Ureter (tissue), 1 donor: ENCODE data around the gene INPP5A. TPM values are rescaled to one million over a fixed set of nuclear protein-coding genes. Genes with fewer than 3 reads are reported as not detected.
A peak's percentile ranks its signal among the peaks of the same experiment; 100 is the strongest.

Experiments
- DNase-seq: peaks from one replicate; pipeline ENCODE4 v3.0.0-alpha.2; 2020; ENCODE audit warnings: low spot score
- total RNA-seq: library from RNA; stranded (reverse); gene quantifications from one replicate; pipeline ENCODE4 v1.2.4, GENCODE V29; 2023
- donor health status: DM: yes; HTN: yes; CAD: no.

The INPP5A gene
- total RNA-seq, 1 donor from 2014 or later: 63.5 TPM

DNA sequence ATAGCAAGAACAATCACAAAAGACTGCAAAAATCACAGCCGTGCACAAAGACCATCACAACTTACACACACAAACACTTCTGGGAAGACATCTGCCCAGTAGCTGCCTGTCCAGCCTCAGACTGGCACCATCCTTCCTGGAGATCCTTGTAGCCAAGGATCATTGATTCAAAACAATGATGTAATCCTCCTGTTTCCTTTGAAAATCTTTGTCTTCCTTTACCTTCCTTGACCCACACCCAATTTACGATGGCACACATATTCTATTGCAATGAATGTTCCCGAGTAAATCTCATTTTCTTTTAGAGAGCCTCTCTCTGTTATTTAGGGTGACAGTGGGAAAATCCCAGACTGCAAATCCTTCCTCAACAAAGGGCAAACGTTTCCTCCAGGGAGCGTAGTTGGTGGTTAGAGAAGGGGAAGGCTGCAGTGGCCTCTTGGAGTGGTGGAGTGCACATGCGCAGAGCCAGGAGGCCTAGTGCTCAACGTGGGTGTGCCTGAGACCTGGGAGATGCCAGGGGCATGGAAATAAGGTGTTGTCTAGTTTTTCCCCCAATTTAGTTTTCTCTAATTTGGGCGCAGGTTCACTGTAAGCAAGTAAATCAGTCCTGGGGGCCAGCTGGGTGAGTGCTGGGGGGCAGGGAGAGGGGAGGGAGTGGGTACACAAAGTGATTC is 3.1 kb upstream of the INPP5A start:
- DNase-seq: no peak

GRCh38 chr10:132535065-132535651 is 2.4 kb upstream of the INPP5A start:
- DNase-seq: no peak

GRCh38 chr10:132536241-132536876 is 1.2 kb upstream of the INPP5A start:
- no peak for DNase-seq

GRCh38 chr10:132536877-132537683 is 507 bp upstream of the INPP5A start:
- DNase-seq: peak; percentile 100

GRCh38 chr10:132538031-132538789 is 623 bp downstream of the INPP5A start:
- no peak for DNase-seq

- no peak for DNase-seq
Observed at GRCh38 chr10:132538790-132539421, 1.3 kb downstream of the INPP5A start.

GRCh38 chr10:132539431-132539839 is 1.8 kb downstream of the INPP5A start:
- DNase-seq: no peak

GRCh38 chr10:132539894-132540293 is 2.3 kb downstream of the INPP5A start:
- no peak for DNase-seq

DNA sequence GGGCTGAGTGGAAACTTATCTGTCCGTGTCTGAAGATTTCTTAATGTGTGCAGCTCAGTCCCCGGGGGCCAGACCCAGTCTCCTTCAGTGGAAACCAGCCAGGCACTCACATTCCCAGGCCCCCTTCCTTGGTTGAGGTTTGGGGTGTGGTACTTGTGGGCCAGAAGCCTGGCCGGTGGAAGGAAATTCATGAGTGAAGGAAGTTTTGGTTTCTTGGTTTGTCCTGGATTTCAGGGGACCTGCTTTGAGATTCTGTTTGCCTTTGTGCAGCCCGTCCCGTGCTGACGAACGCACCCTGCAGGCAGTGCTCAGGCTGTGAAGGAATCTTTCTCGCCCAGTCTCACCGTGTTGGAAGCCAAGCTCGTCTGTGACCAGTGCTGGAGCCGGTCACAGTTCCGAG is 2.9 kb downstream of the INPP5A start:
- DNase-seq: no peak

- no peak for DNase-seq
Observed at GRCh38 chr10:132541129-132541528, 3.5 kb downstream of the INPP5A start.

GRCh38 chr10:132541601-132542011 is 4.0 kb downstream of the INPP5A start:
- DNase-seq: no peak

- DNase-seq: no peak
Observed at GRCh38 chr10:132542086-132542775, 4.6 kb downstream of the INPP5A start.

DNA sequence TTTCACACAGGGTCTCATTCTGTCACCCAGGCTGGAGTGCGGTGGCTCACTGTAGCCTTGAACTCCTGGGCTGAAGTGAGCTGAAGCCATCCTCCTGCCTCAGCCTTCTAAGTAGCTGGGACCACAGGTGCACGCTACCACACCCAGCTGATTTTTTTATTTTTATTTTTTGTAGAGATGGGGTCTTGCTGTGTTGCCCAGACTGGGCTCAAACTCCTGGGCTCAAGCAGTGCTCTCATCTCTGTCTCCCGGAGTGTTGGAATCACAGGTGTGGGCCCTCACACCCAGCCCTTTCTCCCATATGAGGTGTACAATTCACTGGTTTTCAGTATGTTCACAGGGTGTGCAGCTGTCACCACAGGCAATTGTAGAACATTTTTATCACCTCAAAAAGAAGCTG is 5.2 kb downstream of the INPP5A start:
- no peak for DNase-seq

DNA sequence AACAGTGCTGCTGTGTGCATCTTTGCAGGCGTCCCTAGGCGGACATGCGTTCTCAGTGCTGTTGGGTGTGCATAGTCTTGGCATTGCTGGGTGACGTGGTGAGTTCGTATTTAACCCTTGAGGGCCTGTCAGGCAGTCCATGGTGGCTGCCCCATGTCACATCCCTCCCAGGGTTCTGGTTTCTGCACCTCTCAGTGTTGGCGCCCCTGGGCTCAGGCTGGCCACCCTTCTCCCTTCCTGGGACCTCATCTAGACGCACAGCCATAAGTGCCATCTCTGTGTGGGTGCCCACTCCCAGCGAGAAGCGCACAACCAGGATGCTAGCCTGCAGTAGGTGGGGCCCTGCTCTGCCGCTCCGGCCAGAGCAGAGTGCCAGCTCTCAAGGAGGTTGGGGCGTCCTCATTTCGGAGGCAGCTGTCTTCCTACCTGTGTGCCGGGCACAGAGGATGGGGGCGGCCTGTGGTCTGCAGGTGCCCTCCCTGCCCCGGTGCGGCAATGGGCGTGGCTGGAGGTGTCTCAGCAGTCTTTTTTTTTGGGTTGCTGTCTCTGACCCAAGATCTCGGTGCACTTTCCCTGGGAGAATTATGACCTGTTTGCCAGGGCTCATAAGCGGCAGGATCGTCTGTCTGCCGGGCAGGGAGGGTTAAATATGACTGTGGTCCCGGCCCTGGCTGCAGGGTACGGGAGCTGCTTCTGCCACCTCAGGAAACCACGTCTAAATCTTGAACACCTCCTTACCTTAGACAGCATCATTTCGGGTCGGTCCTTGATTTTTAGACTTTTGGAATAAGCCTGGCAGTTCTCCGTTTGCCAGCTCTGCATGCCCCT is 6.5 kb downstream of the INPP5A start:
- no peak for DNase-seq

DNA sequence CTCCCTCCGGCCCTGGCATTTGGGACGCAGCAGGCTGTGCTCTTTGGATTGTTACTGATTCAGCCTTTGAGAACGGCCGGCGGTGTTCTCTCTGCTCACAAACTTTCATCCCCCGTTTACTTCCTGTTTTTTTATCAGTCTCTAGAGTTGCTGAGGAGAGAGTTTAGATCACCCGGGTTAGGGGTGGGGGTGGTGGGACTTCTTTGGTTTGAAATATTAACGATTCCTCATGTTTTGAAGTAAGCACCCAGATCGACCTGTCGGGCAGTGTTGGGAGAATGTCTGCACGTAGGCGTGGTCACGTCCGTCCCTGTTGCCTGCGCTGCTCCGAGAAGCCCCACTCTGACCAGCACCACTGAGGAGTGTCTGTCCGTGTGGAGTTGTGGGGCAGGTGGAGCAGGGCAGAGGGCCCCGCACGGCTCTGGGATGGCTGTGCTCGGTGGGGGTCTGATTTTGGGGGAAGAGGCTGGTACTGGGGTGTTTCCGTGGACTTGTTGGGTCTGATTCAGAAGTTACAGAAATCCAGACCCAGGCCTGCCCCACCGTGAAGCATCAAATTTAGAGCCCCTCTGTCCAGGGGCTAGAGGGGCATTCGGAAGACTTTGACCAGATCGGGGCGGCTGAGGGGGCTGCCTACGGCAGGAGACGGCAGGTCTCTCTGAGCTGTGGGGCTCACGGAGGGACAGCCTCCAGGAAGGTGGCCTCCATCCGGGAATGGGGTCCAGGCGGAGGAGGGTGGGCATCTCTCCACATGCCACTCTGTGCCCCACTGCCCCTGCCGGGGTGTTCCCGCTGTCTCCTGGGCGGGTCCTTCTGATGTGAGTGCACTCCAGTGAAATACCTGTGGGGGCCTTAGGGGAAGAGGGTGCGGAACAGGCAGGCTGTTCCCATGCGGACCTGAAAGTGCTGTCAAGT is 7.4 kb downstream of the INPP5A start:
- DNase-seq: no peak

- DNase-seq: no peak
Observed at GRCh38 chr10:132545659-132546367, 8.2 kb downstream of the INPP5A start.

- DNase-seq: no peak
Observed at GRCh38 chr10:132546567-132547420, 9.2 kb downstream of the INPP5A start.
